CD4-positive, alpha-beta T cell treated with Interleukin-21 for 1 hour (primary cell): ENCODE results near the gene SLC6A18.

Source experiments
- DNase-seq: peaks from one replicate; pipeline ENCODE4 v3.0.0-alpha.2; 2020

SLC6A18 gene

GRCh38 chr5:1225081-1225480 lies at the start of gene SLC6A18:
Gene SLC6A18 (plus strand): TSS chr5:1225381. CDS start chr5:1225478, 97 bp downstream.
- no peak for DNase-seq

DNA sequence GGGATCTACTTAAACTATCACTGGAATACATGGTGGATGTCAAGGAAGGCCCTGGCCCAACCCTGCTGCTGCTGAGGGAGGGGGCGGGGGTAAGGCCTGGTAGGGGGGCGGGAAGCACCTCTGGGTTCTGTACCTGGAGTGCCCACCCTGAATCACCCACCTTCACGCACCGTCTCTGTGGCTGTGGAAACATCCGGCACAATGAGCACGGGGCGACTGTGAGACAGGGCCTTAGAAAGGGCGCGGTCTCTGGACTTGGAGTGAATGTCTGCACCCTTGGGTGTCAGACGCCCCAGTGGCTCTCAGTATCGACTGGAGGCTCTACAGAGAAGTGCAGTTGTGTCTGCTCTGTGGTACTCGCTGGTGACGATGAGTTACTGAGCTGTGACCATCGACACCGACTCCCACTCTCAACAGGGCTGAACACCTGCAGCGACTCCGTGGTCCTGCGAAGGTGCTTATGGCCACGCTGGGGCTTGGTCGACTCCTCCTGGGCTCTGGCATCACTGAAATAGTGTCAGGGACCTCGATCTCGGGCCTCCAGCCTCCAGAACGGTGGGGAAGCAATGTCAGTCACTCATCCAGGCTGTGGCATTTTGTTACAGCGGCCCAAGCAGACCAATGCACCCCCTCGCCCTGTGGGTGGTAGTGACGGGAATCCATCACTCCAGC lies 49.2 kb upstream of the SLC6A18 start:
- no peak for DNase-seq

GRCh38 chr5:1176473-1177391 lies 48.4 kb upstream of the SLC6A18 start:
- DNase-seq: no peak

DNA sequence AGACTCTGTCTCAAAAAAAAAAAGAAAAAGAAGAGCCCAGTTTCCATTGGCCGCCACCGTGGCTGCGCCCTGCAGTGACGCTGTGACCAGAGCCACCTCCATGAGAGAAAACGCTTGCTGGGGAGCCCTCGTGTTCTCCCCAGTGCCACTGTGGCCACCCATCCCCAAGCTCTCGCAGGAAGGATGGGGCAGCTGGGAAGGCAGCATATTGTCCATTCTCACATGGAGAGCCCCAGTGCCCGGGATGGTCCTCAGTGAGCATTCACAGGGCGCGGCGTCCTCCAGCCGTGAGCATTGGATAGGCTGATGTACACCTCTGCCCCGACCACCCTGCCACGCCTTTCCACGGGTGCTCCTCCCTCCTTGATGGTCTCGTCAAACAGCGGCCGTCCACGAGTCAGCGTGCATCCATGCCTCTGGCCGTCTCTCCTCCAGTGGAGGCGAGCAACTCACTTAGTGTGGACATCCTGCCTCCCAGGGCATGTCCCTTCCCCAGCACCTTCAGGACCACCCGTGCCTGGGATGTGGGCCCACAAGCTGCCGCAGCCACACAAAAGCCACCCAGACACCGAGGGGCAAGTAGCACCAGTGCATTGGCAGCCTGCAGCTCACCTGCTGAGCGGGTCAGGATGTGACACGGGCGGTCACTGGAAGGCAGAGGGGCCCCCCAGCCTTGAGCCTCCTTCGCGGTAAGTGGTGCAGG lies 47.2 kb upstream of the SLC6A18 start:
- DNase-seq: no peak

- DNase-seq: no peak
These were observed 46.4 kb upstream of the SLC6A18 start for GRCh38 chr5:1178529-1179382.

DNA sequence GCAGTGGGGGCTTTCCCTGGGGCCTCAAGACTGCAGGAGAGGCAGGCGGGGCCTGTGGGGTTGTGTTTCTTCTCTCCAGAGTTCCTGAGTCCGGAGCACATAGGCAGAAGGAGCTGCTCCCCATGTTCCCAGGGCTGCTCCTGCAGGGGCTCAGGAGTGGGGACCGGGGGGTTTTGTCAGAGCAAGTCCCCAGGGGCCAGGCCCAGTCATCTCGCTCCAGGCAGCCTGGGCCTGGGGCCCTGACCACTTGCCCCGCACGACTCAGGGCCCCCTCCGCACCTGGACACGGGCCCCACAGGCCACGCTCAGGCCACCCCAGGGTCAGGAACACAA lies 45.8 kb upstream of the SLC6A18 start:
- no peak for DNase-seq

DNA sequence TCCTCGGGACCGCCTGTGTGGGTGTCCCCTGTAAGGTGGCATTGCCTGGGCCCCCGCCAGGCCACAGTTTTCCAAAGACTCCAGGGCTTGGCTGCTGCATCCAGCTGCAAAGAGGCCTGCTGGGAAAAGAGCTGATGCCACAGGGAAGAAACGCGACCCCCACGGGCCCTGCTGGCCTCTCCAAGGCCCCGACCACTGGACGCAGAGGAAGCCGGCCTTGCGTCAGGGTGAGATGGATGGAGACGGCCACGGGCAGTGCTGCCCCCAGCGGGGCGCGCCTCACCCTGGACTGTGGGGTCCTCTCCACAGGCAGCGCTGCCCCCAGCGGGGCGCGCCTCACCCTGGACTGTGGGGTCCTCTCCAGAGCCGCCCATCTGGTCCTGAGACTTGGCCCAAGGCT lies 45.1 kb upstream of the SLC6A18 start:
- no peak for DNase-seq

GRCh38 chr5:1180841-1181271 lies 44.3 kb upstream of the SLC6A18 start:
- DNase-seq: no peak

DNA sequence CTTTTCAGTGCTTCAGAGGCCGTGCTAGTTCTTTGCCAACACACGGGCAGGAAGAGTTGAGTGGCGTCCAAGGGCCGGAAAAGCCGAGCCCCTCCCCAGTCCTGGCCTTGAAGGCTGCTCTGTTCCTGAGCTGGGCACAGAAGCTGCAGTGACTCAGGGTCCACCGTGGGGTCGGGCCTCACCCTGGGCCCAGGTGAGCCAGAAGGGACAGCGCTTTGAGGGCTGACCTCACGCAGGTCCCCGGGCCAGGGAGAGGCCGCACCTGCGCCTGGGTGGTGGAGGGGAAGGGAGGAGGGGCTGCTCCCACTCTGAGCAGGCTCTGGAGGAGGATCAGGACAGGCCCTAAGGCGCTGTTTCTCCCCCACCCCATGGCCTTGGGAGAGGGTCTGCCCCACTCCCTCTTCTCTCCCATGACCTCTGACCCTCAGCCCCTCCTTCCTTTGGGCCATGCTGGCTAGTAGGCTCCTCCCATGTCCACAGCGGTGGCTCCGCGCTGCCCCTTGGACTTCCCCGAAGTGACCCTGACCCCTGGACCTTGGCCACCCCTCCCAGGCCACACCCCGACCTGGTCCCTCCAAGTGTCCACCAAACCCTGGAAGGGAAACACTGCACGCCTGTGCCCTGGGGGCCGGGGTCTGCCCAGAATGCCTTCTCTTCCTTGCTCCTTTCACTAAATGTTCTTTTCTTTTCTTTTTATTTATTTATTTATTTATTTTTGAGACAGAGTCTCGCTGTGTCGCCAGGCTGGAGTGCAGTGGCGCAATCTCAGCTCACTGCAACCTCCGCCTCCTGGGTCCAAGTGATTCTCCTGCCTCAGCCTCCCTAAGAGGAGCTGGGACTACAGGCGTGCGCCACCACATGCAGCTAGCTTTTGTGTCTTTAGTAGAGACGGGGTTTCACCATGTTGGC lies 43.5 kb upstream of the SLC6A18 start:
- DNase-seq: no peak

DNA sequence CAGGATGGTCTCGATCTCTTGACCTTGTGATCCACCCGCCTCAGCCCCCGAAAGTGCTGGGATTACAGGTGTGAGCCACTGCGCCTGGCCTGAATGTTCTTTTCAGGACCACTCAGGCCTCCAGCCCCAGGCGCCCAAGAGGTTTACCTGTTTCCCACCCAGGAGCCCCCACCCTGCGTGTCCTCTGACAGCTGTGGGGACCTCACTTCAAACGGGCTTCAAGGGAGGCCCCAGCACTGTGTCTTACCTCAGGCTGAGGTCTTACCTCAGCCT lies 42.9 kb upstream of the SLC6A18 start:
- DNase-seq: no peak

GRCh38 chr5:1182633-1183423 lies 42.4 kb upstream of the SLC6A18 start:
- DNase-seq: no peak

DNA sequence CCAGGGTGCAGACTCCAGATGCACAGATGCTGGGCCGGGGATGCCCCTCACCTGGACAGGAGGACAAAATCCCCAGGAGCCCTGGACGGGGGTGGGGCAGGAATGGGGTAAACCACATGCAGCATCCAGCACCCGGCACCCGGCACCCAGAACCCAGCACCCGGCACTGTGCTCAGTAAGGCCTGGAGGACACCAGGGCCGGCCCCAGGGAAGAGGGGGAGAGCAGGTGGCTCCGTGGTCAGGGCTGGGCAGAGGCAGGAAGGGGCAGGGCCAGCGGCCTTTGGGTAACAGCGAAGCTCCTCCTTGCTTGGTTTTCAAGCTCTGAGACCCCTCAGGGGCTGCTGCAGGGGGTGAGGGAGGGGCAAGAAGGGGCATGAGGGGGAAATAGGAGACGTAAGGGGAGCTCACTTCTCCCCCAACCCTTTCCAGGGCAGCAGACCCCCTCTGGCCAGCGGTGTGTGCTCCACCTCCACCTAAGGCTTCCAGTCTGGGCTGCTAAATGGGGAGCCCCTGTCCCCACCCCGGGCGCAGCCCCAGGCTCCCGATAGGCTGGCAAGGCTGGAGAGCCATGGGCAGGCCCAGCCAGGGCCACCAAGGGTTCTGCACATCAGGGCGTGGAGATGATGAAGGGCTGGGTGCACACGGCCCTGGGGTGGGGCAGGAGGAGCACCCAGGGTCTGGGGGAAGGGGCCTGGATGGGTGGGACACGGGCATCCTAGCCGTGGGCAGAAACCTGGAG lies 41.6 kb upstream of the SLC6A18 start:
- DNase-seq: no peak

GRCh38 chr5:1184163-1184470 lies 41.1 kb upstream of the SLC6A18 start:
- DNase-seq: no peak

DNA sequence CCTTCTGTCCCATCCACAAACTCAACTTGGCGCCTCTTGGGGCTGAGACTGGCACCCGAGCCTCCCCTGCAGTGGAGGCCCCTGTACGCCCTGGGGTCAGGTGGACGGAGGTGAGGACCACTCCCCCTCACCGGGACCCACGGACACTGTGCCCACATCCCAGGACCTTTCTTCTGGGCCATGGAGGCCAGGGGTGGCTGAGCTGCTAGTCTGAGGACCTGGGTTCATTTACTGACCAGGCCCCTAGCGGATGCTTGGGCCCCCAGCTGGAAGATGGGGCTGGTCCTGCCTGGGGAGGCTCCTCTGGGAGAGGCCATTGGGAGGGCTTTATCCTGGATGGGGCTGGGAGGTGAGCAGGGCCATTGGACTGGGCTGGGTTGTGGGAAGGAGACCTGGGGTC lies 40.7 kb upstream of the SLC6A18 start:
- DNase-seq: no peak

GRCh38 chr5:1185038-1185627 lies 40.0 kb upstream of the SLC6A18 start:
- no peak for DNase-seq

GRCh38 chr5:1185629-1186350 lies 39.4 kb upstream of the SLC6A18 start:
- no peak for DNase-seq

DNA sequence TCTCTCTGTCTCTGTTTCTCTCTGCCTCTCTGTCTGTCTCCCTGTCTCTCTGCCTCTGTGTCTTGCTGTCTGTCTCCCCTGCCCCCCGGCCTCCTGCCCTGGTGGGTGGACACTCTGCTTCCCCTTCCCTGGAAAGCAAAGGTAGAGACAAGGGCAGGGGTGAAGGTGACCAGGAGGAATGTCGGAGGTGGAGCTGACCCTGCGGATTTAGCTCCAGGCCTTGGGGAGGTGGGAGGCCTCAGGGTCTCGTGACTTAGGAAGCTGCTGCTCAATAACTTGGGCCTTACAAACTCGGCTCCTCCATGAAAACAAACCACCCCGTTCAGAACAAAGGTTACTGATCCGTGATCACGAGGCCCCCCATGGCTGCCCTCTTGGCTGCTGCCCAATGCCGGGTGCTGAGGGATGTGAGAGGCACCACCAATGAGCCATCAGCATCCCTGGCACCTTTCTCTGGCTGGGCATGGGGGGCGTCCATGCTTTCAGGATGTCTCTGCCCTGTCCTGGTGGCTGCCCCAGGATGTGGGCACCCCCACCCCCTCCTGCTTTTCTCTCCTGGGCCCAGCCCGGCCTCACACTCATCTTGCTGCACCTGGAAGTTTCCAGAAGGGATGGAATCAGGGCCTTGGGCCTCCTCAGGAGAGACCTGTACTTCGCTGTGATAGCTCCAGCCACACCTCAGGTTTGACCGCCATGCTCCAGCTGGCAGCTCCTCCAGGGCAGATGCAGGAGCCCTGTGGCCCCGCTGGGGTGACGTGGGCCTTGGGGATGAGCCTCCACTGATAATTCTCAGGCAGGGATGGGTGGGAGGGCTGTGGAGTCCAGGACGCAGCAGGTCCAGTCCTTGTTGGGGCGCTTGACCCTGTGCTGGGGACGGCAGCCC lies 38.6 kb upstream of the SLC6A18 start:
- no peak for DNase-seq

DNA sequence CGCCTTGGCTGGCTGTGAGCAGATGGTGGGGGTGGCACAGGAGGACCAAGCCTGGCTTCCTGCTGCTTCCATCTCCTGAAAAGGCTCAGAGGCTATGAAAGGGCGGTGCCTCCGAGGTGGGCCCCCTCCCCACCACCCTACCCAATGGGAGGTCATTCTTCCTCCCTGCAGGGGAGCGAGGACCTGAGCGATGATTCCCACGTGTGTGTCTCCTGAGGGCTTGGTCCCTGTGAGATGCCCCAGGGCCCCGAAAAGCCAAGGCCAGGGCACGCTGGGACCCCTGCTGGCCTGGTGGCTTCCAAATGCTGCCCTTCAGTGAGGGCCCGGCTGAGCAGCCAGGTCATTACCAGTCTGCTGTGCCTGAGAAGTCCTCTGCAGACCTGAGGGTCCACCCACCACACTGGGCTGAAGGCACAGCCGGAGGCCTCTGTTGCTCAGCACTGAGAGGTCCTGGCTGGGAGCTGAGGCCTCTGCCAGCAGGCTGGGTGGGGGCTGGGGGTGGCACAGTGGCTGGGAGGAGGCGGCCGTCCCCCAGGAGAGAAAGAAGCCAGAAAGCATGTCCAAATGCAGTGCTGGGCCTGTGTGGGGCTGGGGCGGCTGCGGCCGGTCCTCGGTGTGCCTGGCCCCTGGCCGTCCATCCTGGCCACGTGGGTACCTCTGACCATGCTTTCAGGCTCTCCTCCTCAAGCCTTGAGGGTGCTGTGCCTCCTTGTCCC lies 37.8 kb upstream of the SLC6A18 start:
- no peak for DNase-seq
